ENCODE results near the gene PIK3R1.

Gene PIK3R1

GRCh38 chr5:68215208-68215897 is at the start of gene PIK3R1:
PIK3R1 (plus strand) TSS chr5:68215756; CDS start chr5:68226676, 10,920 bp downstream.
- DNase-seq, result peak; percentile 73

GRCh38 chr5:68167195-68167651 is 48.3 kb upstream of the PIK3R1 start:
- no peak for DNase-seq

GRCh38 chr5:68169903-68170302 is 45.7 kb upstream of the PIK3R1 start:
- DNase-seq, result no peak

GRCh38 chr5:68170826-68171558 is 44.6 kb upstream of the PIK3R1 start:
- no peak for DNase-seq

- DNase-seq, result no peak
These were observed 43.2 kb upstream of the PIK3R1 start for GRCh38 chr5:68172314-68172713.

- no peak for DNase-seq
These were observed 42.5 kb upstream of the PIK3R1 start for GRCh38 chr5:68173007-68173406.

GRCh38 chr5:68176253-68176652 is 39.3 kb upstream of the PIK3R1 start:
- no peak for DNase-seq

GRCh38 chr5:68176802-68177479 is 38.6 kb upstream of the PIK3R1 start:
- no peak for DNase-seq

GRCh38 chr5:68177676-68178075 is 37.9 kb upstream of the PIK3R1 start:
- DNase-seq, result no peak

- DNase-seq, result no peak
These were observed 37.0 kb upstream of the PIK3R1 start for GRCh38 chr5:68178579-68178978.

- no peak for DNase-seq
These were observed 35.2 kb upstream of the PIK3R1 start for GRCh38 chr5:68180121-68181038.

GRCh38 chr5:68181039-68181599 is 34.4 kb upstream of the PIK3R1 start:
- DNase-seq, result no peak

GRCh38 chr5:68182094-68182493 is 33.5 kb upstream of the PIK3R1 start:
- DNase-seq, result no peak

GRCh38 chr5:68182534-68182933 is 33.0 kb upstream of the PIK3R1 start:
- no peak for DNase-seq

GRCh38 chr5:68187268-68188055 is 28.1 kb upstream of the PIK3R1 start:
- no peak for DNase-seq

- no peak for DNase-seq
These were observed 26.4 kb upstream of the PIK3R1 start for GRCh38 chr5:68189171-68189570.

GRCh38 chr5:68189613-68190012 is 25.9 kb upstream of the PIK3R1 start:
- DNase-seq, result peak; percentile 13

- DNase-seq, result no peak
These were observed 24.9 kb upstream of the PIK3R1 start for GRCh38 chr5:68190619-68191018.

GRCh38 chr5:68191083-68191791 is 24.3 kb upstream of the PIK3R1 start:
- DNase-seq, result no peak

GRCh38 chr5:68192679-68193060 is 22.9 kb upstream of the PIK3R1 start:
- no peak for DNase-seq

- DNase-seq, result no peak
These were observed 22.0 kb upstream of the PIK3R1 start for GRCh38 chr5:68193481-68194036.

All from NCI-H2029 treated with DMSO at 0.1 percent for 48 hours (cell line).